Hematopoietic multipotent progenitor cell (in vitro differentiated cells): ENCODE measurements around the gene EXOC3L4. TPM values are rescaled to one million over a fixed set of nuclear protein-coding genes. Genes with fewer than 3 reads are reported as not detected.
"Not testable (repeated sequence)": the region's sequence is repeated elsewhere in the genome, so short reads cannot be mapped to it uniquely, and the experiment has no call there.

Experiments
- DNase-seq, 3 donors: peaks; one replicate each; pipeline ENCODE4 v3.0.0-alpha.2; 2011 to 2015; ENCODE audit warnings: low read depth in 2 of 3, low spot score in 2 of 3
- total RNA-seq: library from RNA; depleted of rRNA; stranded (reverse); fragments of >200 nt; gene quantifications from one replicate; pipeline ENCODE4 v1.2.3, GENCODE V29; 2012

Gene EXOC3L4
- total RNA-seq, 1 donor: 0.27 TPM

DNA sequence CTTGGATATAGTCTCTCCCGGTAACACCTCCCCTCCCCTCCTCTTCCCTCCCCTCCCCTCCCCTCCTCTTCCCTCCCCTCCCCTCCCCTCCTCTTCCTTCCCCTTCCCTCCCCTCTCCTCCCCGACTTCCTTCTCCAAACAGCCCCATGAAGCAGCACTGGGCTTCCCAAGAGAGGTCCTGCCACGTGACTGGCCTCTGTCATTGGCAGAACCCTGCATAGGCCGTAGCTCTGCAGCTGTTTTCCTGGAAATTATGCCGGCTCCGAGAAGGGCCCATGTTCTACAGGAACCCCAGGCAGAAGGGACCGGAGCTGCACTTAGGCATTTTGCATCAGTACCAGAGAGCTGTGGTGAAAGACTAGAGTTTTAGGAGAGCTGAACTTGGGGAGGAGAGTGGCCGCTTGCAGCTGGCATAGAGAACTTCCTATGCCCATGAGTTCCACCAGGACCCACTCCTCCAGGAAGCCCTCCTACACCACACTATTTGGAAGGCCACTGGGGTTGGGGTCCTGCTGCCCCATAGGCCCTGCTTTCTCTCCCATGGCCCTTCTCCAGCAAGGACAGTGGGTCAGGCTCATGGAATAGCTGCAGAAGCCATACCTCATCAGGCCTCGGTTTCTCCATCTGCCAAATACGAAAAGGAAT, 23.6 kb downstream of the EXOC3L4 start:
- no peak for DNase-seq

DNA sequence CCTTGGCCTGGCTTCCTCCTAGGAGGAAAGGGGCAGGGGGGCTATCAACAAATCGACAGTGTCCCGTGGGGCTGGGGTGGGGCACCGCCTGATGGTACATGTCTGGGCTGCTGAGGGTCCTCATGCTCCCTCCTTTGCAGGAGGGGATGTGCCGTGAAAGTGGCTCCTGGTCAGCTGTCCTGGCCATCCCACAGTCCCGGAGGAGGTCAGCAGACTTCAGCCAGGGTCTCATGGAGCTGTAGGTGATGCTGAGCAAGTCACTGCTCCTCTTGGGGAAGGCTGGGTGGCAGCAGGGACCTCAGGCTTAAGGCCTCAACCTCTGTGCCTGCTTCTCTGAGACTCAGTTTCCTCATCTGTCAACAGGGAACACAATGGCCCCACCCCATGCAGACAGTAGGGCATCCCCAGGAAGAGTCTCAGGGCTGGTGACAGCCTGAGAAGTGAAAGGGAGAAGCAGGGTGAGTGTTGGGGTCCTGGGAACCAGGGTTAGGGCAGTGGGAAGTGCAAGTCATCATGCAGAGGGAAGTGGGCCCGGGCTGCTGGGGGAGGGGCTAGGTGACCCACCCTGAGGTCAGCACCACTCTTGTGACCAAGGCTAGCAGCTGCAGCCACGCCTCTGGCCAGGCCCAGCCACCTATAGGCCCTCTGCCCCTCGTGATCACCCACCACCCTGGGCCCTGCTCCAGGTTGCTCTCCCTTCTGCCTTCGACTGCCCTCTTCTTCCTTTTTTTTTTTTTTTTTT, 24.3 kb downstream of the EXOC3L4 start:
- DNase-seq: peak in 2 of 3 donors; percentile 63 to 73

- DNase-seq: not testable (repeated sequence)
These were observed 25.0 kb downstream of the EXOC3L4 start for GRCh38 chr14:103119527-103119926.

- no peak for DNase-seq
These were observed 26.8 kb downstream of the EXOC3L4 start for GRCh38 chr14:103121121-103121845.

DNA sequence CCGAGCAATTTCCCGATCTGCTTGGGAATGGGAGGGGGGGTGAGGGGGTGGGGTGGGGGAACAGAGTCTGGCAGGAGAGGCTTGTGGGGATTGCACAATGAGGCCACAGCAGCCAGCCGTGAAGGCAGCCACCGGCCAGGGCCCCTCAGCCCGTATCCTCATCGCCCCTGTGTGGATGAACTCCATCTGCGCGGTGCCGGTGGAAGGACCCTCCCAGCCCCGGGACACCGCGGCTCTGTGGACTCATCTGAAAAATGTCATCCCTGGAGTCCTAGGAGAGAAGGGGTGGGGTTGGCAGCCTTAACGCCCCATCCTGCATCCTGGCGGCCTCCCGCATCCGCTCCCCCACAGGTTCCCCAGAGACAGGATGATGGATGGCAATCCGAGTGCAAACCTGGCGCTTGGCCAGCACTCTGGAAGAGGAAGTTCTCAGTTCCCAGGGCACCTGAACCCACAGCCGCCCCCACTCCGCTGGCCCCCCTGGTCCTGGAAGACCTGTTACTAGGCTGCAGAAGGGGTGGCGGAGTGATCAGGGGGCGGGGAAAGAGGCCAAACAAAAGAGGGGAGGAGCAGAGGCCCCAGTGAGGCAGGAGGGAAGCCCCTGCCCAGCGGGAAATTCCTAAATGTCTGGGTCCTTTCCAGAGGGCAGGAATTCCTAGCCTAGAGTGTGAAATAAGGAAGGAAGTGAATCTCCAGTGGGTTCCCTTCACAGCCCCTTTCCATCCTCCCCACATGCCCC, 27.5 kb downstream of the EXOC3L4 start:
- peak in 2 of 3 donors; percentile 91 to 95 for DNase-seq

DNA sequence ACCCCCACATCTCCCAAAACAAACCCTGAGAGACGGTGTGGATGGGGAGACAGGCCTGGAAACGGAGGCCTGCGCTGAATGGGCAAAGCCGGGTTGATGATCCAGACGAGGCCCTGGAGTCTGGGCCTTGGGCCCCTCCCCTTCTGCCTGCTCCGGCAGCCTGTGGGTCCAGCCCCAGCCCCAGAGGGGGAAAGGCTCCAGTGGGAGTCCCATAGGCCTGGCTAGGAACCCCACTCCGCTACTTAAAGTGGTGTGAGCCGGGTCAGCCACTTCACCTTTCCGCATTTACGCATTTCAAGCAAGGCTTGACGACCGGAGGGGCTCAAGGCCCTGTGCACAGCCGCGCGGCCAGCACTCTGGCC, 28.0 kb downstream of the EXOC3L4 start:
- DNase-seq: peak in 1 of 3 donors; percentile 14

DNA sequence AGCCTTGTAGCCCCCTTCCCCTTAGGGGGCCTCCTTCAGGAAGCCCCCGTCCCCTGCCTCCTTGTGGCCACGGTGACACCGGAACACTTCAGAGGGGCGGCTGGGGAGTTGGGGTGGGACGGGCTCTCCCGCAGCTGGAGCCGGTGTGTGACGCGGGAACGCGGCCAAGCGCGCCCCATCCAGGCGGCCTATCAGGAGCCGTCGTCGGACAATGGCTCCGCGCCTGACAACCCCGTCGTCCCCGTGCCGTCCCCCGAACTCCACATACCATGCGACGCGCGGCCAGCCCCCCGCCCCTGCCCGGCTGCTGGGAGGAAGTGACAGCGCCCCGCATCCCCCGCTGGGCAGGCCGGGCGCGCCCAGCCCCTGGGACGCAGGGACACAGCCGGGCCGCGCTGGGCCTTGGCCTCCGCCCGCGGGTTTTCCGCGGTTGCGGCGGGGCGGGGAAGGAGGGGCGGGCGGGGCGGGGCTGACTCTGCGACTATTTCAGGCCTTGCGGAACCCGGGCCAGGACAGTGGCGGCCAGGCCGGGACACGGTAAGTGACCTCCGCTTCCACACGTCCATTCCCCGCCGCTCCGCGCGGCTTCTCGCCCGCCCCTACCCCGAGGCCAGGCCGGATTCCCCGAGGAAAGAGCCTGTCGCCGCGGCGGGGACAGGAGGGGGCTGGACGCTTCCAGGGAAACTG, 28.6 kb downstream of the EXOC3L4 start, which contains the start of gene TNFAIP2:
Gene TNFAIP2 (plus strand): TSS at position 515 of the 687 bp plus-strand sequence. CDS start 2,997 bp downstream, outside the sequence.
- peak in 1 of 3 donors; percentile 53 for DNase-seq

DNA sequence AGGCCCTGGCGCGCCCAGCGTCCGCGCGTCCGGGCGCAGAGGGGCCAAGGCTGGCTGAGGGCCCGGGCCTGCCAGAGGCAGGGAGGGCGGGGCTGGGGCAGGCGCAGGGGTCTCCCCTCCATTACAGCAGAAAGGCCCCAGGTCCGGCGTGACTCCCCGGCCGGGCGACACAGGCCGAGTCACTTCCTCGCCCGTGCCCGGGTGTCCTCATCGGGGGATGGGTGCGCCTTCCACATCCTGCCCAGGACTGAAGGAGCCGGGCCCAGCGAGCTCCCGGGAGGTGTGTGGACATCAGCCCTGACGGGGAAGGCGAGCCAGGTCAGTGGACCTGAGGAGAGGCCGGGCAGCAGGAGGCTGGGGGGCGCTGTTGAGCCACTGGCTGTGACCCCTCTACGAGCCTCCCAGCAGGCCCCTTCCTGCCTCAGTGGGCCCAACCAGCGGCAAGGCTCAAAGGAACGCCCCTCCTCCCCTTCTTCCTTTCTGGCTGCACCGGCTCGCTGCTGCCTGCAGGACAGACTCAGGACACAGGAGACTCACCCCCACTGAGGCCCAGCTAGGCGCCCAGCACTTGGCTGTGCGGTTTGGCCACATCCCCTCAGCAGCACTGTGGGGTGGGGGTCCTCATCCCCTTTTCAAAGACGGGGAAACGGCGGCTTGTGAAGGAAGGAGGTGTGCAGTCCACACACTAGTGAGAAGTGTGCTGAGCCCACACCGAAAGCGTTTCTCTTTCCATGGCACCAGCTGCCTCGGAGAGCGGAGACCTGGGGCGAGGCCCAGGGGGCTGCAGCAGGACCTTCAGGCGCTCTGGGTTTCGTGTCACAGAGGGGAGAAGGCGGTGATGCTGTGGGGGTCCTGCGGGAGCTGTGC, 29.3 kb downstream of the EXOC3L4 start:
- no peak for DNase-seq

DNA sequence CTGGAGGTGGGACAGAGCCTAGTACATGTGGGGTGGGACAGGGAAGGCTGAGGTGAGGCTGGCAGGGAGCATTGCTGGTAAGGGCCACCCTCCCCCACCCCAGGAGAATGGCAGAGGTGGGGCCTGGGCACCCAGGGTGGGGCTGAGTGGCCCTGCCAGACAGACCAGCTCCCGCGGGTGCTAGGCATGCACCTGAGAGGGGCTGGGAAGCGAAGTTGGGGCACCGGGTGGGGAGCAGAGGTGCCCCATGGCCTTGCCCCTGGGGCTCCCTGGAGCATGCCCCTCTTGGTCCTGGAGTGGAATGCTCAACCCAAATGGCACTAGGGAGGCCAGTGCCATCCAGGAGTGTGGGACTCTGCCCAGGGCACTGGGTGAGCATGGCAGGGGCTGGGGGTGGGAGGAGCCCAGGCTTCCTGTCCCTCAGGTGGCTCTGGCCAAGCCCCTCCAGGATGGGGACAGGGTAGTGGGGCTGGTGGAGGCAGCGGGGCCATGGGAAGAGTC, 30.0 kb downstream of the EXOC3L4 start:
- DNase-seq: no peak

GRCh38 chr14:103125098-103126070, 30.9 kb downstream of the EXOC3L4 start:
- no peak for DNase-seq

- no peak for DNase-seq
These were observed 31.8 kb downstream of the EXOC3L4 start for GRCh38 chr14:103126088-103126872.

- no peak for DNase-seq
These were observed 32.4 kb downstream of the EXOC3L4 start for GRCh38 chr14:103126873-103127304.

DNA sequence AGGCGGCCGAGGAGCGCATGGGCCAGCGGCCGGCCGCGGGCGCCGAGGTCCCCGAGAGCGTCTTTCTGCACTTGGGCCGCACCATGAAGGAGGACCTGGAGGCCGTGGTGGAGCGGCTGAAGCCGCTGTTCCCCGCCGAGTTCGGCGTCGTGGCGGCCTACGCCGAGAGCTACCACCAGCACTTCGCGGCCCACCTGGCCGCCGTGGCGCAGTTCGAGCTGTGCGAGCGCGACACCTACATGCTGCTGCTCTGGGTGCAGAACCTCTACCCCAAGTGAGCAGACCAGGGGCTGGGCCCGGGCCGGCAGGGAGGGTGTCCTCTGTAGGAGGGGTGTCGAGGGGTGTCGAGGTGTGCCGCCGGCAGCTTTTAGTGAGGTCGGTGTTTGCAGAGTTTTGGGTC, 32.8 kb downstream of the EXOC3L4 start:
- no peak for DNase-seq

DNA sequence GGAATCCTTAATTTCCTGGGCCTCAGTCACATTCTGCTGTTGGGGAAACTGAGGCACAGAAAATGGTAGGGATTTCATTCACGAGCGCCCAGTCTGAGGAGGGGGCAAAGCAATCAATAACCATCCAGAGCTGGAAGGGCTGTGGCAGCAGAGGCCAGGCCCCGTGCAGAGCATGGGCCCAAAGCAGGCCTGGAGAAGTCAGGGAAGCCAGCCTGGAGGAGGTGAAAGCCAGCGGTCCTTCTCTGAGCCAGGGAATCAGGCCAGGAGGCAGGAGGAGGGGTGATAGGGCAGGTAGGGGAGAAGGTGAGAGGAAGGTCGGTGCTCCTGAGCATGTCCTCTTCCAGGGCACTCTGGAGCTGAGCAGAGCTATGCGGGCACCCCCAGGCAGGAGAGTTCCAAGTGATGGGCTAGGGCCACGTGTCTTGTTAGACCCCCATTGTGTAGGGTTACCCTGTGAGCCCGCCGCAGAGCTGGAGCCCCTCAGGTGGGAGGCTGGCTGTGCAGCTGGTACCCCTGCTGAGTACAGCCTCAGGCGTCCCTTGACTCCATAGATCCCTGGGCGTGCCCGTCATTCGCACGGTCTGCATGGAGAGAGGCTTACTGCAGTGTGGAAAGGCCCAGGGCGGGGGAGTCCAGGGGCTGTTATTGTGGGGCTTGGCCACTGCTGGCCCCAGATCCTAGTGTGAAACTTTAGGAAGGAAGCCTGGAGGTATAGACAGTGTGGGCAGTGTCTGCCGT, 33.5 kb downstream of the EXOC3L4 start:
- DNase-seq: no peak

- no peak for DNase-seq
These were observed 34.2 kb downstream of the EXOC3L4 start for GRCh38 chr14:103128631-103129300.
